HG03342 (cell line): ENCODE data around the gene KIAA0930.
"Not testable (repeated sequence)": the region's sequence is repeated elsewhere in the genome, so short reads cannot be mapped to it uniquely, and the experiment has no call there.

ENCODE experiments used
- ATAC-seq: cut with Tn5 transposase; IDR thresholded peaks from one replicate; pipeline ENCODE4 v1.9.1; 2021; ENCODE audit warnings: mild to moderate bottlenecking, moderate library complexity; ENCODE audit not compliant: unreplicated experiment

Gene KIAA0930

DNA sequence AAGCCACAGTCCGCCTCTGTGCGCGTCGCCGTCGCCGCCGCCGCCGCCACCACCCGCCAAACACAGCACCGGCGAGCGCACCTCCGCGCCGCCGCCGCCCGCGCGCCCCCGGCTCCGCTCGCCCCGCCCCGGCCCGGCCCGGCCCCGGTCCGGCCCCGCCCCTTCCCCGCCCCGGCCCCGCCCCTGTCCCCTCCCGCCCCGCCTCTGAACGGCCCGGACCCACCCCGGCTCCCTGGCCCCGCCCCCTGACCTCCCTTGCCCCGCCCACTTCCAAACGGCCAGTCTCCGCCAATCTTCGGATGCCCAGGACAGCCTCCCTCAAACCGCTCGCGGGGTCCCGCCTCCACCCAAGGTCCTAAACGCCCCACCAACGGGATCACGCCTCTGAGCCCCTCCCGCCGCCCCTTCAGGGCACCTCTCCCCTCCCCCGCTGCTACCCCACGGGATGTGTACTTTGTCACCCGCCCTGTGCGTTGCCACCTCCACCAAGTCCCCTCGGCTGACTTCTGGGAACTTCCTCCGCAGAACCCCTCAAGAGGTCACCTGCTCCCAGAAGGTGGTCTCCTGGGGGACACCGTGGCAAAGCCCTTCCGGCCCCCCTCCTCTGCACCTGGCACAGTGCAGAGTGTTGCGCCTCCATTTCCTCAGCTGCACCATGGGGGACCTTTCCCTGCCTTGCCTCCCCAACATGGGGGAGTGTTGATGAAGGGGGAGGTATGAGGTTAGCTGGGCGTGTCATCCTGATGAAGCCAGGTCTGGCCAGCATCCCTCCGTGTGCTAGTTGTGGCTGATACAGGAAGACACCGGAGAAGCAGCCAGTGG, at the start of gene KIAA0930:
TSS of gene KIAA0930 (minus strand) at position 85 of the 822 bp plus-strand sequence. CDS start 191 bp downstream, outside the sequence.
- peak; percentile 58 for ATAC-seq

DNA sequence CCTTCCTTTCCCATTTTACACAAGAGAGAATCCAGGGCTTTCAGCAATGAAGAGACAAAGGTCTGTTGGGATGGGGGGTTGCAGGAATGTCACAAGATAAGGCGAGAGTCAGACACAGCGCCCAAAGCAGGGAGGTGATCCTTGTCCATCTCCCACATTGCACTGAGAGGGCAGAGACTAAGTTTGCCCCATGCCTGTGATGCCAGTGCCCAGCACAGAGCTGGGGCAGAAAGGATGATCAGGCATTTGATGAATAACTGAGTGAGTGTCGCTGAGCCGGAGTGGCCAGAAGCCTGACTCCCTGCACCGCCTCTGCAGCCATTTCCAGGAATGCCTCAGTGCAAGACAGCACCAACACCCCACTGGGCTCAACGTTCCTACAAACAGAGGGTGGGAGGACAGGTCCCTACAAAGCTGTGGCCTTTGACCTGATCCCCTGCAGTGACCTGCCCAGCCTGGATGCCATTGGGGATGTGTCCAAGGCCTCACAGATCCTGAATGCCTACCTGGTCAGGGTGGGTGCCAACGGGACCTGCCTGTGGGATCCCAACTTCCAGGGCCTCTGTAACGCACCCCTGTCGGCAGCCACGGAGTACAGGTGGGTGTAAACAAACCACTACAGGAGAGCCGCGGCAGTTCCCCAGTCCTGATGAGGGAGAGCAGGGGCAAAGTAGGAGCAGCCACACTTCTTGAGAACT, 46.3 kb upstream of the KIAA0930 start:
- ATAC-seq, result no peak

DNA sequence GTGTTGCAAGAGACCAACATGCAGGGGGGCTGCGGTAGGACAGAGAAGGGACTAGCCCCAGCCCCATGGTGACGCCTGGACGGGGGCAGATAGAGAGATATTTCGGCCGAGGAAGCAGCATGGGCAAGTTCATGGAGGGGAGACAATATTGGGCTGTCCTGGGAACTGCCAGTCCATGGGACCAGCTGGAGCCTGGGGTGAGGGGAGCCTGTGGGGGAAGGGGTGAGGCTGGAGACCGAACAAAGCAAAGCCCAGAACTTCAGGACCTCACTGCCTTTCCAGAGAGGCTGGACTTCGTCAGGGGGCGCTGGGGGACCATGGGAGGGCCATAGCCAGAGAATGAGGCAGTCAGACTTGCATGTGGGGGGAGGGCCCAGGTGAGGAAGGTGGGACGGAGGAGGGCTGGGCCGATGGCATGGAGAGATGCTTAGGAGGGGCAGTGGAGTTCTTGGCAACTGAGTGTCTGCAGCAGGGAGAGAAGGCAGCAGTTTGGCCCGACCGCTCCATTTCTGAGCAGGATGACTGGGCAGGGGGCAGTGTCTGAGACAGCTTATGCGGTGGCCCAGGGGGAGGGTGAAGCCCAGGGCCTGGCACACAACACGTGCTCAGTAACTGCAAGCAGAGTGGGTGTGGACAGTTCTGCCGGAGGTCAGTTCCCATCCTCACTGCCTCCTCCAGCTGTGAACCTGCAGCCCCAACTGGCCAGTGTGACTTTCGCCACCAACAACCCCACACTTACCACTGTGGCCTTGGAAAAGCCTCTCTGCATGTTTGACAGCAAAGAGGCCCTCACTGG, 44.8 kb upstream of the KIAA0930 start:
- ATAC-seq, result no peak

DNA sequence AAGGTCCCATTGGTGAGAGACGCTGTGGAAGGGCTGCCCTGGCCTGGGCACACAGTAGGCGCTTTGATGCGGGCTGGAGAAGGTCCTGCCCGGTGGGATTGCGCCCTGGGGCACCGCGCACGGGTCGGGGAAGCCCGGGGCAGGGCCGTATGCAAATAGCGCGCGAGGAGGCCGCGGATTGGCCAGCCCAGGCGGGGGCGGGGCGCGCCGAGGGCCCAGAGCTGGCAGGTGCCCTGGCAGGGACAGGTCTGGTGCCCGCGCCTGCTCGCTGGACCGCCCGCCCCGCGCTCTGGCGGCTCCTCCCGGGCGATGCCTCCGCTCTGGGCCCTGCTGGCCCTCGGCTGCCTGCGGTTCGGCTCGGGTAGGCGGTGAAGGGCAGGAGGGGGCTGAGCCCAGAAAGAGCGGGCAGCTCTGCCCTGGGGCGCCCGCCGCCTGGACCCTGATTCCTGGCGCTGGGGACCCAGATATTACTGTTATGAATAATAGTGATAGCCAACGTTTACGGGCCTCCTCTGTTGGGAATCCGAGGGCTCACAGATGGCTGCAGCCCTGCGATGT, 44.1 kb upstream of the KIAA0930 start, which contains the start of gene UPK3A:
TSS of gene UPK3A (plus strand) at position 245 of the 558 bp plus-strand sequence. CDS start at position 310, 65 bp downstream.
- ATAC-seq, result no peak

DNA sequence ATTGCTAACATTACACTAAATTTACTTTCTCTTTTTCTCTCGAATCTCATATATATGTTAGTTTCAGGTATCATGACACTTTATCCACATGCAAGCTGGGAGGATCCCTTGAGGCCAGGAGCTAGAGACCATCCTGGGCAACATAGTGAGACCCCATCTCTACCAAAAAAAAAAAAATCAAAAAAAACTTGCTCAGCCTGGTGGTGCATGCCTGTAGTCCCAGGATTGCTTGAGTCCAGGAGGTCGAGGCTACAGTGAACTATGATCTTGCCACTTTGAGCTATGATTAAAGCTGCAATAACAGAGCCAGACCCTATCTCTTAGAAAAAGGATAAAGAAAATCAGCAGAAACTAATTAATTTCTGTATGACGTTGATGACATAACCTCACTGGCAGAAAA, 40.3 kb upstream of the KIAA0930 start:
- no peak for ATAC-seq

DNA sequence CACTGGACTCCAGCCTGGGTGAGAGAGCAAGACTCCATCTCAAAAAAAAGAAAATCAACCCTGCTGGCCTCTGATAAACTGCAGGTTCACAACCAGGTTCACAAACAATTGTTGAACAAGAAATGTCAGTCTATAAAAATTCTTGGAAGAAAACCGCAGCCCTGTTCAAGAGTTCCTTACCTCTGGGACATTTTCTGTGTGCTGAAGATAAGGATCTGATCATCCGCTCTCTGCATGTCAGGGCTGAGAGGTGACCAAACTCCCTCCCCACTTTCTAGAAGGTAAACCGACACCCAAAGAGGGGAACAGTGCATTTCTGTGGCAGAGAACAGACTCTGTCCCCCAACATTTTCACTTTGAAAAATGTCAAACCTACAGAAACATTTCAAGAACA, 39.9 kb upstream of the KIAA0930 start:
- no peak for ATAC-seq

DNA sequence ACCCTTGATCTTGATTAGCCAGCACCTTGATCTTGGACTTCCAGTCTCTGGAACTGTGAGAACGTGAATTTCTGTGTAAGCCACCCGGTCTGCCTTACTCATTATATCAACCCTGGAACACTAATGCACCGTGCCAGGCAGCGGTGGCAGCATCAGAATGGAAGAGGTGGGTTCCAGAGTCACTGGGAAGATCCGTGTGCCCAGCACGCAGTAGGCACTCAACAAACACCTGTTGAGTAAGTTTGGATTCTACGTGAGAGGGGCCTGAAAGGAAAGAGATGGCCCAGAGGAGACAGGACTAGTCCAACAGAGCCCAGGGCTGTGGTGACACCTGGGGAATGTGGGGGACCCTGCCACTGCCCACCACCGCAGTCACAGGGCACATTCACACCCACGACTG, 37.4 kb upstream of the KIAA0930 start:
- ATAC-seq, result no peak

DNA sequence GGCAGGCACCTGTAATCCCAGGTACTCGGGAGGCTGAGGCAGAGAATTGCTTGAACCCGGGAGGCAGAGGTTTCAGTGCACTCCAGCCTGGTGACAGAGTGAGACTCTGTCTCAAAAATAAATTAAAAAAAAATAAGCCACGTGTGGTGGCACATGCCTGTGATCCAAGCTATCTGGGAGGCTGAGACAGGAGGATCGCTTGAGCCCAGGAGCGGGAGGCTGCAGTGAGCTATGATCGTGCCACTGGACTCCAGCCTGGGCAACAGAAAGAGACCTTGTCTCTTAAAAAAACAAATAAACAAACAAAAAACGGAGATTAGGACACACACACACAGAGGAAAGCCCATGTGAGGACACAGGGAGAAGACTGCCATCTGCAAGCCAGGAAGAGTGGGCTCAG, 37.0 kb upstream of the KIAA0930 start:
- not testable (repeated sequence) for ATAC-seq

DNA sequence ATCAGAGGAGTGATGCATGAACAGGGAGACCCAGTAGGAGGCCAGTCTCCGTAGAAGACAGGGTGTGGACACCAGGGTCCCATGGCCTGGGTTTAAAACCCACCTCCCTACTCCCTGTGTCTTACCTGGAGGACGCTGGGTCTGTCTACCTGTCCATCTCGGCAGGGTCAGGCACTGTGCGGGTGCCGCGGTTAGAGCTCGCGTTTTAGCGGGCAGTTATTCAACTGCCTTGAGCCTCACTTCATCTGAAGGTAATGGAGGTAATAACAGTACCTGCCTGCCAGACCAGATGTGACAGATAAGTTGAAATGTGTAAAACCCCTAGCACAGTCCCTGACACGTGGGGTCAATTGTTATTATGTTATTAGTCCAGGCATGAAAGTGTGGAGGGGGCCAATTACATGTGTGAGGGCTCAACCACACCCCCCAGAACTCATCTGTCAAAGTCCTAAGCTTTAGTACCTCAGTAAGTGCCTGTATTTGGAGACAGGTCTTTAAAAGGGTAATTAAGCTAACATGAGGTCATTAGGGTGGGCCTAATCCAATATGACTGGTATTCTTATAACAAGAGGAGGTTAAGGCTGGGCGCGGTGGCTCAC, 35.9 kb upstream of the KIAA0930 start:
- ATAC-seq, result no peak

DNA sequence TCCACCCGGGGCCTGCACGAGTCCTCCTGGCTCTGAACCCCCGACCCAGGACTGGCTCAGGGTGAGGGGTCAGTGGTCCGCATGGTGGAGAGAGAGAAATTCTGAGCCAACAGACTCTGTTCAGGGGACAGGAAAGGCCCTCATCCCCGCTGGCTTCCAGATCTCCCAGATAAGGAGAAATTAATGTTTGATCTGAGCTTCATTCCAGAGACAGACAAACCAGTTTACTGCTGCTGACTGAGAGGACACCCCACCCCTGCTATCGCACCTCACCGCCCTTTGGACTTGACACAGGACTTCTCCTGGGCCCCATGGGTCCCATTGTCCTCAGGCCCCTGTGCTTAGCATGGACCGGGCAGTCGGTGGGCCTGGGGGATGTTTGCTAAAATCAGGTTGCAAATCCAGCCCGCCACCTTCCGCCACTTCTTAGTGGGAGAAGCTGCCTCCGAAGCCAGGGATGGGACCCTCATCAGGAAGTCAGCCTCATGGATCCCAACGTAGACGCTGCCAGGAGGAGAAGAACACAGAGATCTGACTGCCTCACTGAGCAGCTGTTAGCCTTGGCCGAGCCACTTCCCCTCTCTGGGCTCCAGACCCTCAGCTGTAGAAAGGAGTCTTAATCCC, 32.9 kb upstream of the KIAA0930 start:
- ATAC-seq, result no peak

DNA sequence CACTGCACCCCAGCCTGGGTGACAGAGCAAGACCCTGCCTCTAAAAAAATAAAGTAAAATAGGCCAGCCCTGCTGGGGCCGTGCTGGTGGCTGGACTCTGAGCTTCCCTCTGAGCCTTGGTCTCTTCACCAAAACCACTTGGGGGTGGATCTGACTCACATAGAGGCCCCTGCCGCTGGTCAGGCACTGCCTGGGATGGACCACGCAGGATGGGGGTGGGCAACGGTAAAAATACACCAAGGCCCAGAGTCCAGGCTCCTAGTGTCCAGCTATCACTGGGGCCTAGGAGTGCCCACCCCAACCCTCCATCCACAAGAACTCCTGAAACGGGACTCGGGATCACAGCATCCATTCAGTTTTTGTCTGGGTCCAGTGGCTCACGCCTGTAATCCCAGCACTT, 31.8 kb upstream of the KIAA0930 start:
- no peak for ATAC-seq

DNA sequence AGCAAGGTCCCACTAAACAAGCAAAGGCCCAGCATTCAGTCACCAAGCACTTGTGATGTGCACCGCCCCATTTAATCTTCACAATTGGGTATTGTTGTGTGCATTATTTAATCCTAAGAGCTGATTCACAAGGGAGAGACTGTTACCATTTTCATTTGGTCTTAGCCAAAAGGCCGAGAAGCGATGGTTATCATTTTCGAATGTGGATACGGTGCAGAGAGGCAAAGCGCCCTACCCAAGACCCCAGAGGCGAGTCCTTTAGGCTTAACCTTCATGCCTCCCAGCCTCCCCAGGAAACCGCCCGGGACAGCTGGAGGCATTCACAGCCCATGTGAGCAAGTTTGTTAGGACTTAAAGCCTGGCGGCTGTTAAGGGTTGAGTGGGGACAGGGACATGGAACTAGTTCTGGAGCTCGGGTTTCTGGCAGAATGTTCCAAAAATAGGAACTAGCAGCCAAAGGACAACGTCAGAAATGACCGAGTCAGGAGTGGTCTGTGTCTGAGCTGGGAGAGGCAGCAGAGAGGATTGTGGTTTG, 31.0 kb upstream of the KIAA0930 start:
- no peak for ATAC-seq

DNA sequence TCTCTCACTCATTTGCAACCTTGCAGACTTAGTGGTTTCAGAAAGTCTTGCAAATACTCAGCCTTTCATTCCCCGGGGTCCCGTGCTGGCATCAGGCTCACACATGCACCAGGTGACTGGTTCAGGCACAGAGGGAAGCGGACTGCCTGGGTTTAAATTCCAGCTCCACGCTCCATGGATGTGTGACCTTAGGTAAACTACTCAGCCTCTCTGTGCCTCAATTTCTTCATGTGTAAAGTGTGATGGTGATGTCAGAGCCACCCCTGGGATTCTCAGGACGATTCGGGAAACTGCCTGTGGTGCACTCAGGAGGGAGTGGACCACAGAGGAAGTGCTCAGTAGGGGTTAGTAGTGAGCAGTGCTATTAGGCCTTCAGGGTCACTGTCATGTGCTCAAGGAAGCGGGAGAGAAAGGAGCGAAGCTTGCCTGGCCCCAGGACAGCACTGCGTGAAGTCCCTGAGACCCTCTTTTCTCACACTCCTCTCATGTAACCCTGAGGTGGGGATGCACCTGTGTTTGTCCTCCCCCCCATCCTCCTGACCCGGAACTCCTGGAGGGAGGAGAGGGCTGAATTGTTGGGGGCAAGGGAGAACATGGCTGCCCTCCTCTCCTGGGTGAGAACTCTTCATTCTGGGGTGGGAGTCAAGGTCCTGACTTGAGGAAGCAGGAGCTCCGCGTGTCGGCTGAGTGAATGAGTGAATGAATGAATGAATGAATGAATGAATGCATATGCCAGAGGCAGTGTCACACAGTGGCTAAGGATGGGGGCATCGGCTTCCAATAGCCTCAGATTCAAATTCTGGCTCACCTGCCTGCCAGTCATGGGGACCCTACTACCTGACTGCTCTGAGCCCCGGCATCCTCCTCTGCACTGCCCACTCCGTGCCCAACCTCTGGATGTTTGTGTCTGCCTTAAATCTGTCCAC, 29.7 kb upstream of the KIAA0930 start:
- ATAC-seq, result no peak

DNA sequence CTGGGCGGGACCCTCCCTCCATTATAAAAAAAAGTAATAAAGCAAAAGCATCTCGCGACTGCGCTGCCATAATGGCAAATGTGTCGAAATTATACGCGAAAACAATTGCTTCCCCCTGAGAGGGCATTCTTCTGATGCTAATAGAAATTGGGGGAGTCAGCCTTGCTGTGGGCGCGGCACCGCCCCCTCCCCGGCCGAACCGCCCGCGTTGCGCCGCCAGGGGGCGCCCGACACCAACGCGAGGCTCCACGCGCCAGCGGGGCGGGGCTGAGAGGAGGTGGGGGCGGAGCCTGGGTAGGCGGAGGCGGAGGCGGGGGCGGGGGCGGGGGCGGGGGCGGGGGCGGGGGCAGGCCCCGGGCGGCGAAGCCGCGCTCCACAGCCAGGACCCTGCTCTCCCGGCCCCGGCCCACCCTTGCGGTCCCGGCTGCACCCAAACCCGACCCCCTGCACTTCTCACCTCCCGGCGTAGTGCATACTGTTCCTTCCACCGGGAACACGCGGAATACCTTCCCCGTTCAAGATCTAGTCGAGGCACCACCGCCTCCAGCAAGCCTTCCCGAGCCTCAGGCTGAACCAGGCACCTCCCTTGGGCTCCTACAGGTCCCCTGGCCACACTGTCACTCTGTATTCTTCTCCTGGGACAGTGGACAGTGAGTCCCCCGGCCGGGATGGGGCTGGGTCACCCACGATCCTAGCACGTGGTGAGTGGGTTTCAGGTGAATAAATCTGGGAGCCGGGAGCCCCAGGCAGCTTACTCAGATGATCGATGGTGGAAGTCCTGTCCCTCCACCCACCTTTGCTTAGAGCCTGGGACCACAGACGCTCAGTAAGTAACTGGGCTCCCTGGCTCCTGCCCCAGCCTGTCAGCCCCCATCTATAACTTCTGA, 28.5 kb upstream of the KIAA0930 start:
- ATAC-seq, result no peak

DNA sequence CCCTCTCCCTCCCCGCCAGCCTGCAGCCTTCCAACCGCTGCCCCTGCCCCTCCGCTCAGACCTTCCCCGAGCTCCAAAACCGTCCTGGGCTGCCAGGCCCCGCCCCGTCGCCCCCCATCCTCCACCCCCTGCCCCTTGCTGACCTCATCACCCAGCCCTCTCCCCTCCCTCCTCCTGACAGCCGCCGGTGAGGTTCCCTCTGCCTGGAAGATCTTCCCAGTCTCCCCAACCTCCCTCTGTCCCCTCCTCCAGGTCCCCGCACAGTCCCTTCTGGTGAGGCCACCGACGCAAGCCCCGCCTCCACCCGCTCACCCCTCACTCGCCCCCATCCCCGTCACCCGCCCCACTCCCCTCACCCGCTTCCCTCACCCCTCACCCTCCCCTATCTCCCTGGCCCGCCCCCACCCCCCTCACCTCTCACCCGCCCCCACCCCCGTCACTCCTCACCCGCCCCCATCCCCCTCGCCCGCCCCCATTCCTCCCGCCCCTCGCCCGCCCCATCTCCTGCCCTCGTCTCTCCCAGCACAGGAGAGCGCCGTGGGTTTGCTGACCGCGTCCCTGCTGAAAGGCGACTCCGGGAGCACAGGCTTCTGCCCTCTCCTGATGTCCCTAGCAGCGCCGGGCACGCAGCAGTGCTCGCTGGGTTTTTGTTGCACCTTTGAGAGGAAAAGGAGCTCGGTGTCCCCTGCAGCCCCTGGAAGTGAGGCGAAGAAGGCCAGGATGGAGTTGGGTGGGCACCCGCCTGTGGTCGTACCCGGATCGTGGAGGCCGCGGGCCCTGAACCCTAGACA, 27.7 kb upstream of the KIAA0930 start:
- no peak for ATAC-seq

DNA sequence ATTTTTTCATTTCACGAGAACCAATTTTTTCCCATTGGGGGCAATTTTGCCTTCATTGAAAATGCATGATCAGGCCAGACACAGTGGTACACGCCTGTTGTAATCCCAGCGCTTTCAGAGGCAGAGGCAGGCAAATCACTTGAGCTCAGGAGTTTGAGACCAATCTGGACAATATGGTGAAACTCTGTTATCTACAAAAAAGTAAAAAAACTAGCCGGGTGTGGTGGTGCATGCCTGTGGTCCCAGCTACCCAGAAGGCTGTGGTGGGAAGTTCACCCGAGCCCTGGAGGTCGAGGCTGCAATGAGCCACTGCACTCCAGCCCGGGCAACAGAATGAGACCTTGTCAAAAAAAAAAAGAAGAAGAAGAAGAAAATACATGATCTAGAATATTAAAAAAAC, 24.8 kb upstream of the KIAA0930 start:
- ATAC-seq, result no peak
